ENCODE data around the gene ING3. TPM values are rescaled to one million over a fixed set of nuclear protein-coding genes. Genes with fewer than 3 reads are reported as not detected.

ING3 gene
- polyA plus RNA-seq, 1 donor (not counting 4 experiments of a cell fraction or from before 2014, with no cell fraction given) = 9.0 TPM

GRCh38 chr7:120979765-120980499, 29.4 kb downstream of the ING3 start:
- Histone ChIP-seq H2AFZ (ENCODE audit: control insufficient read depth, low read length) (no peak overlapping the region), H3K27ac (ENCODE audit: control insufficient read depth, insufficient read depth, low read length) (no peak overlapping the region), H3K9me3 (ENCODE audit: control insufficient read depth, low read depth, low read length) (no peaks in the 10 kb centered on the region), H3K9me1 (ENCODE audit: control insufficient read depth, extremely low read depth, insufficient read depth, low read length) (no peaks in the 10 kb centered on the region), H3K9ac (ENCODE audit: control insufficient read depth, extremely low read depth, insufficient read depth, low read length) (no peak overlapping the region), H3K4me3 (ENCODE audit: control insufficient read depth in 2 of 3, extremely low read depth in 1 of 3, insufficient read depth in 2 of 3, low read depth in 1 of 3, low read length in 3 of 3) (no peak overlapping the region), H4K20me1 (ENCODE audit: control insufficient read depth, extremely low read depth, insufficient read depth, low read length) (no peaks in the 10 kb centered on the region), H3K36me3 (ENCODE audit: control insufficient read depth in 2 of 2, extremely low read depth in 1 of 2, insufficient read depth in 2 of 2, low read length in 2 of 2) (no peaks in the 10 kb centered on the region), H3K4me1 (ENCODE audit: control insufficient read depth, extremely low read depth, insufficient read depth, low read length) (peaks cover 5% of the 10 kb centered on the region), H3K27me3 (ENCODE audit: control insufficient read depth, extremely low read depth, insufficient read depth, low read length) (no peaks in the 10 kb centered on the region), H3K79me2 (ENCODE audit: control insufficient read depth, insufficient read depth, low read length) (no peaks in the 10 kb centered on the region), H3K4me2 (ENCODE audit: control insufficient read depth, extremely low read depth, insufficient read depth, low read depth, low read length) (no peak overlapping the region)
- no peak for FAIRE-seq
- TF ChIP-seq, protein P1, sequence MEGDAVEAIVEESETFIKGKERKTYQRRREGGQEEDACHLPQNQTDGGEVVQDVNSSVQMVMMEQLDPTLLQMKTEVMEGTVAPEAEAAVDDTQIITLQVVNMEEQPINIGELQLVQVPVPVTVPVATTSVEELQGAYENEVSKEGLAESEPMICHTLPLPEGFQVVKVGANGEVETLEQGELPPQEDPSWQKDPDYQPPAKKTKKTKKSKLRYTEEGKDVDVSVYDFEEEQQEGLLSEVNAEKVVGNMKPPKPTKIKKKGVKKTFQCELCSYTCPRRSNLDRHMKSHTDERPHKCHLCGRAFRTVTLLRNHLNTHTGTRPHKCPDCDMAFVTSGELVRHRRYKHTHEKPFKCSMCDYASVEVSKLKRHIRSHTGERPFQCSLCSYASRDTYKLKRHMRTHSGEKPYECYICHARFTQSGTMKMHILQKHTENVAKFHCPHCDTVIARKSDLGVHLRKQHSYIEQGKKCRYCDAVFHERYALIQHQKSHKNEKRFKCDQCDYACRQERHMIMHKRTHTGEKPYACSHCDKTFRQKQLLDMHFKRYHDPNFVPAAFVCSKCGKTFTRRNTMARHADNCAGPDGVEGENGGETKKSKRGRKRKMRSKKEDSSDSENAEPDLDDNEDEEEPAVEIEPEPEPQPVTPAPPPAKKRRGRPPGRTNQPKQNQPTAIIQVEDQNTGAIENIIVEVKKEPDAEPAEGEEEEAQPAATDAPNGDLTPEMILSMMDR (optimal IDR thresholded peaks at IDR 0.05 in 1 of 3, IDR thresholded peaks at IDR 0.05 in 1 of 3, conservative IDR thresholded peaks at IDR 0.05 in 1 of 3; ENCODE audit: extremely low read depth in 1 of 3, insufficient read depth in 2 of 3, low read length in 3 of 3) = no peak
- TF ChIP-seq EZH2 (IDR thresholded peaks at IDR 0.05; ENCODE audit: low read length) = no peak
- dilution Hi-C loops (cut with MboI; ENCODE audit: extremely low pct_ligation_motif_present, low sequenced_read_pairs) = no loop called here
- no peak for DNase-seq (ENCODE audit: low read depth, low spot score)

- H3K27ac ChIP-seq (ENCODE audit: control insufficient read depth, insufficient read depth, low read length) = no peak overlapping the region
- no peak overlapping the region for H3K4me2 ChIP-seq (ENCODE audit: control insufficient read depth, extremely low read depth, insufficient read depth, low read depth, low read length)
- H3K4me3 ChIP-seq (ENCODE audit: control insufficient read depth in 2 of 3, extremely low read depth in 1 of 3, insufficient read depth in 2 of 3, low read depth in 1 of 3, low read length in 3 of 3) = no peak overlapping the region
- no peaks in the 10 kb centered on the region for H4K20me1 ChIP-seq (ENCODE audit: control insufficient read depth, extremely low read depth, insufficient read depth, low read length)
- dilution Hi-C loops (cut with MboI; ENCODE audit: extremely low pct_ligation_motif_present, low sequenced_read_pairs) = no loop called here
- no peak overlapping the region for H3K9ac ChIP-seq (ENCODE audit: control insufficient read depth, extremely low read depth, insufficient read depth, low read length)
- no peaks in the 10 kb centered on the region for H3K27me3 ChIP-seq (ENCODE audit: control insufficient read depth, extremely low read depth, insufficient read depth, low read length)
- H3K9me3 ChIP-seq (ENCODE audit: control insufficient read depth, low read depth, low read length) = no peaks in the 10 kb centered on the region
- no peaks in the 10 kb centered on the region for H3K79me2 ChIP-seq (ENCODE audit: control insufficient read depth, insufficient read depth, low read length)
- DNase-seq (ENCODE audit: low read depth, low spot score) (no peak), FAIRE-seq (no peak)
- no peak overlapping the region for H2AFZ ChIP-seq (ENCODE audit: control insufficient read depth, low read length)
- peaks cover 5% of the 10 kb centered on the region for H3K4me1 ChIP-seq (ENCODE audit: control insufficient read depth, extremely low read depth, insufficient read depth, low read length)
- H3K9me1 ChIP-seq (ENCODE audit: control insufficient read depth, extremely low read depth, insufficient read depth, low read length) = no peaks in the 10 kb centered on the region
- no peaks in the 10 kb centered on the region for H3K36me3 ChIP-seq (ENCODE audit: control insufficient read depth in 2 of 2, extremely low read depth in 1 of 2, insufficient read depth in 2 of 2, low read length in 2 of 2)
- TF ChIP-seq EZH2 (IDR thresholded peaks at IDR 0.05; ENCODE audit: low read length) = no peak
- TF ChIP-seq, protein P1 (optimal IDR thresholded peaks at IDR 0.05 in 1 of 3, IDR thresholded peaks at IDR 0.05 in 1 of 3, conservative IDR thresholded peaks at IDR 0.05 in 1 of 3; ENCODE audit: extremely low read depth in 1 of 3, insufficient read depth in 2 of 3, low read length in 3 of 3) = no peak
Observed at GRCh38 chr7:120981117-120981516, 30.5 kb downstream of the ING3 start.

Measured in keratinocyte (primary cell).